K562 (cell line): ENCODE measurements around the gene TMEM132D. TPM values are rescaled to one million over a fixed set of nuclear protein-coding genes. Genes with fewer than 3 reads are reported as not detected.

Source experiments
- ATAC-seq: fragments of 200-7000 bp; cut with Tn5 transposase; 3 replicates; pipeline ENCODE4 v1.9.1; 2020; ENCODE audit warnings: moderate library complexity
- BruUV-seq: library from RNA; stranded (reverse); fragments of 400-500 nt; replicated peaks from 2 replicates; lab custom pipeline; 2021; lab: Mats Ljungman, UMichigan
- CTCF ChIA-PET: fragments of 300-600 bp; formaldehyde crosslinking; extraction: SDS; loops from one replicate; lab custom pipeline; 2021; ENCODE audit warnings: low intra/inter-chr PET ratio; lab: Yijun Ruan, JAX
- POLR2A ChIA-PET: fragments of 300-600, 350-650 bp; sonication (Branson Sonifier 250); formaldehyde crosslinking; extraction: SDS; loops from one replicate; lab custom pipeline; 2021; ENCODE audit warnings: antibody characterized with exemption, inconsistent platforms; lab: Yijun Ruan, JAX
- DNase-seq, 4 experiments: peaks; one replicate each; pipeline versions ENCODE4 v3.0.0 to v3.0.0-alpha.2; 2011 to 2018; ENCODE audit warnings: low spot score in 3 of 4, mixed read lengths in 3 of 4; ENCODE audit errors: extremely low read depth in 1 of 4
- FAIRE-seq: peaks from 2 replicates; lab custom pipeline; 2011; peaks lifted over from hg19 to GRCh38; lab: Jason Lieb, UNC
- H2AFZ ChIP-seq: 2 replicates; pipeline ENCODE4 v1.6.0; 2011; ENCODE audit warnings: low read depth, low read length, control low read depth, inconsistent platforms
- H3K27ac ChIP-seq: fragments of 200-600 bp; 3 replicates; pipeline ENCODE4 v1.8.0; 2011; ENCODE audit warnings: low read depth, mild to moderate bottlenecking, control low read depth, inconsistent platforms, low read length, moderate library complexity, mixed read lengths; ENCODE audit errors: extremely low read depth
- H3K27me3 ChIP-seq, 2 experiments: fragments of 300-600 bp in 1 of 2; 2 replicates in 1 of 2; 3 replicates in 1 of 2; pipeline versions ENCODE4 v1.6.0 to v1.8.0; 2011; ENCODE audit warnings: inconsistent platforms in 2 of 2, low read length in 2 of 2, mild to moderate bottlenecking in 1 of 2, mixed read lengths in 1 of 2, moderate library complexity in 1 of 2; ENCODE audit not compliant: control insufficient read depth in 2 of 2, insufficient read depth in 2 of 2
- H3K36me3 ChIP-seq: fragments of 300-600 bp; 3 replicates; pipeline ENCODE4 v1.8.0; 2011; ENCODE audit warnings: mild to moderate bottlenecking, low read length, inconsistent platforms; ENCODE audit not compliant: control insufficient read depth, insufficient read depth
- H3K4me1 ChIP-seq, 2 experiments: fragments of 200-600 bp in 1 of 2; replicated peaks in 1 of 2; 2 replicates in 1 of 2; 3 replicates in 1 of 2; pipeline versions ENCODE4 v1.5.1 to v1.8.0; 2011; ENCODE audit warnings: inconsistent platforms in 2 of 2, low read length in 2 of 2, mild to moderate bottlenecking in 1 of 2, mixed read lengths in 1 of 2, moderate library complexity in 1 of 2; ENCODE audit not compliant: control insufficient read depth in 2 of 2, insufficient read depth in 2 of 2
- H3K4me2 ChIP-seq: 2 replicates; pipeline ENCODE4 v1.6.1; 2011; ENCODE audit warnings: low read length, control low read depth, inconsistent platforms, mixed read lengths; ENCODE audit not compliant: insufficient read depth
- H3K4me3 ChIP-seq: fragments of 200-600 bp; sonication (generic), shearing (Covaris generic); 2 replicates; pipeline ENCODE4 v1.5.1; 2016; ENCODE audit warnings: control low read depth, inconsistent platforms
- H3K79me2 ChIP-seq: fragments of 200-600 bp; 3 replicates; pipeline ENCODE4 v1.8.0; 2011; ENCODE audit warnings: low read length, inconsistent platforms; ENCODE audit not compliant: control insufficient read depth, insufficient read depth
- H3K9ac ChIP-seq, 2 experiments: 2 replicates each; pipeline versions ENCODE4 v1.6.0 to v1.6.1; 2011; ENCODE audit warnings: low read depth in 2 of 2, low read length in 2 of 2, control low read depth in 1 of 2, inconsistent platforms in 1 of 2, mild to moderate bottlenecking in 1 of 2, mixed read lengths in 1 of 2; ENCODE audit not compliant: insufficient read depth in 1 of 2
- H3K9me1 ChIP-seq: one replicate; pipeline ENCODE4 v1.6.0; 2011; ENCODE audit warnings: inconsistent platforms, mild to moderate bottlenecking, low read length, moderate library complexity; ENCODE audit not compliant: control insufficient read depth, insufficient read depth
- H3K9me3 ChIP-seq: replicated peaks from 2 replicates; pipeline ENCODE4 v1.5.1; 2011; ENCODE audit warnings: low read depth, low read length, inconsistent platforms; ENCODE audit not compliant: control insufficient read depth, insufficient read depth
- H4K20me1 ChIP-seq: replicated peaks from 2 replicates; pipeline ENCODE4 v1.6.1; 2011; ENCODE audit warnings: low read length, inconsistent platforms, mixed read lengths; ENCODE audit not compliant: control insufficient read depth, insufficient read depth
- CCAR2 ChIP-seq: fragments of 200-400 bp; formaldehyde crosslinking; IDR thresholded peaks from 2 replicates; pipeline ENCODE4 v1.6.1; 2017; ENCODE audit warnings: mild to moderate bottlenecking, low read depth, low read length
- DIDO1 ChIP-seq: fragments of 450-650 bp; IDR thresholded peaks from 2 replicates; pipeline ENCODE4 v1.6.1; 2016; ENCODE audit warnings: low read depth, missing biosample characterization, missing genetic modification characterization
- DMBX1 ChIP-seq: fragments of 250-450 bp; sonication (Bioruptor Pico); IDR thresholded peaks from 2 replicates; pipeline ENCODE4 v1.8.0; 2022; ENCODE audit warnings: inconsistent platforms, mild to moderate bottlenecking, moderate library complexity, borderline replicate concordance
- EHMT2 ChIP-seq: fragments of 450-650 bp; IDR thresholded peaks from 2 replicates; pipeline ENCODE4 v1.6.1; 2018; ENCODE audit warnings: antibody characterized with exemption
- EZH2 ChIP-seq: IDR thresholded peaks from 2 replicates; pipeline ENCODE4 v1.6.1; 2012; ENCODE audit warnings: low read depth, mild to moderate bottlenecking, inconsistent platforms, low read length, borderline replicate concordance
- HMG20A ChIP-seq: fragments of 450-650 bp; formaldehyde crosslinking; conservative IDR thresholded peaks from 2 replicates; pipeline ENCODE4 v1.4.0; 2020; ENCODE audit warnings: mild to moderate bottlenecking, mixed read lengths
- JUND ChIP-seq, 2 experiments: IDR thresholded peaks; 2 replicates in 1 of 2; 3 replicates in 1 of 2; pipeline ENCODE4 v1.6.1; 2011; ENCODE audit warnings: borderline replicate concordance in 2 of 2, low read depth in 2 of 2, low read length in 2 of 2, improper control_type of control experiment in 1 of 2, missing biosample characterization in 1 of 2, missing genetic modification characterization in 1 of 2, missing genetic modification reagents in 1 of 2
- KAT7 ChIP-seq: sonication (generic); formaldehyde crosslinking; IDR thresholded peaks from 2 replicates; pipeline ENCODE4 v1.8.0; 2022; ENCODE audit warnings: missing genetic modification reagents, mild to moderate bottlenecking, borderline replicate concordance
- KDM1A ChIP-seq, 2 experiments: fragments of 450-650 bp; IDR thresholded peaks; 2 replicates each; pipeline ENCODE4 v1.6.1; 2016; ENCODE audit warnings: mild to moderate bottlenecking in 2 of 2
- MAFF ChIP-seq: IDR thresholded peaks from 2 replicates; pipeline ENCODE4 v1.6.1; 2012; ENCODE audit warnings: low read length, improper control_type of control experiment
- MYBL2 ChIP-seq, 2 experiments: fragments of 450-650 bp in 1 of 2; sonication (generic) in 1 of 2; formaldehyde crosslinking in 1 of 2; IDR thresholded peaks; 2 replicates each; pipeline versions ENCODE4 v1.6.1 to v1.8.1; 2017 to 2022; ENCODE audit warnings: borderline replicate concordance in 1 of 2, inconsistent platforms in 1 of 2, low read depth in 1 of 2, mild to moderate bottlenecking in 1 of 2, missing genetic modification reagents in 1 of 2, moderate library complexity in 1 of 2
- PPARD ChIP-seq: fragments of 250-450 bp; sonication (Bioruptor Pico); IDR thresholded peaks from 2 replicates; pipeline ENCODE4 v1.8.0; 2022; ENCODE audit warnings: inconsistent platforms, mild to moderate bottlenecking, moderate library complexity
- SP1 ChIP-seq: sonication (generic); formaldehyde crosslinking; IDR thresholded peaks from 2 replicates; pipeline ENCODE4 v1.8.1; 2022; ENCODE audit warnings: mild to moderate bottlenecking, missing genetic modification reagents
- ZFP1 ChIP-seq: fragments of 450-650 bp; formaldehyde crosslinking; IDR thresholded peaks from 2 replicates; pipeline ENCODE4 v1.4.0; 2020; ENCODE audit warnings: mild to moderate bottlenecking, mixed read lengths
- ZNF146 ChIP-seq: IDR thresholded peaks from one replicate; pipeline ENCODE4 v1.6.1; 2018; ENCODE audit warnings: missing compliant biosample characterization; ENCODE audit not compliant: unreplicated experiment
- ZNF174 ChIP-seq: fragments of 250-450 bp; sonication (Bioruptor Pico); IDR thresholded peaks from 2 replicates; pipeline ENCODE4 v1.4.0; 2020; ENCODE audit warnings: mild to moderate bottlenecking
- ZNF511 ChIP-seq: sonication (generic); formaldehyde crosslinking; IDR thresholded peaks from 2 replicates; pipeline ENCODE4 v1.8.0; 2022; ENCODE audit warnings: mild to moderate bottlenecking, missing genetic modification reagents
- ZNF57 ChIP-seq: fragments of 450-650 bp; formaldehyde crosslinking; IDR thresholded peaks from 2 replicates; pipeline ENCODE4 v1.4.0; 2020; ENCODE audit warnings: mild to moderate bottlenecking, moderate library complexity
- WGBS: fragments of 100-300 bp; shearing (Covaris generic); methylation state at CpG from one replicate; pipeline ENCODE4 v1.1.6; 2016; ENCODE audit warnings: low coverage, mixed read lengths; ENCODE audit not compliant: insufficient coverage; ENCODE audit errors: missing lambda C conversion rate; 5-methylcytosine and 5-hydroxymethylcytosine counted together
- in situ Hi-C: fragments of 300-500 bp; cut with MboI; formaldehyde crosslinking; loops from 4 replicates; pipeline ENCODE4 v1.15.0; 2018; ENCODE audit warnings: inconsistent platforms, mixed read lengths
- intact Hi-C: fragments of 100-400 bp; cut with micrococcal nuclease; formaldehyde crosslinking; loops from 2 replicates; pipeline ENCODE4 v1.14.2; 2022
- polyA plus RNA-seq, 8 experiments: library from polyadenylated mRNA; depleted of rRNA in 4 of 8; stranded (reverse) in 5 of 8; unstranded in 3 of 8; fragments of >200 nt; fragmentation: Nextera tagmentation in 2 of 8; fragmentation: Illumina TruSeq in 1 of 8; extraction: Ambion mirVana in 2 of 8; extraction: Trizol in 1 of 8; gene quantifications; 2 replicates each; pipeline versions ENCODE4 v1.2.1 to v1.2.3, GENCODE V29; 2011 to 2014; ENCODE audit warnings: inconsistent platforms in 1 of 8, missing spikeins in 1 of 8
- total RNA-seq, 7 experiments: library from RNA; depleted of rRNA in 6 of 7; stranded (reverse); fragments of >200 nt in 6 of 7; fragmentation: Illumina TruSeq in 2 of 7; extraction: Trizol in 2 of 7; gene quantifications; 2 replicates each; pipeline versions ENCODE4 v1.2.1 to v1.2.3, GENCODE V29; 2011 to 2021; ENCODE audit warnings: low replicate concordance in 1 of 7

TMEM132D gene
- total and polyA plus RNA-seq, 9 of the 15 experiments (the other 6 are each of a cell fraction or from before 2014, with no cell fraction given): not detected

- Histone ChIP-seq H3K4me1 (no peaks in the 10 kb centered on the region), H3K36me3 (no peaks in the 10 kb centered on the region), H3K9me1 (no peaks in the 10 kb centered on the region), H2AFZ (no peak overlapping the region), H3K4me3 (no peak overlapping the region), H4K20me1 (no peaks in the 10 kb centered on the region), H3K4me2 (no peak overlapping the region), H3K9me3 (no peaks in the 10 kb centered on the region), H3K27me3 (peaks cover 0 to 6% of the 10 kb centered on the region in 2 experiments; a peak in 2 of 5 replicates), H3K9ac (no peak overlapping the region), H3K79me2 (no peaks in the 10 kb centered on the region), H3K27ac (no peak overlapping the region)
- TF ChIP-seq ZNF146 (CRISPR knock-in tag): no peak
- TF ChIP-seq MAFF: no peak
- no peak for TF ChIP-seq JUND (IDR thresholded peaks at IDR 0.05; ENCODE audit: borderline replicate concordance, low read depth, low read length)
- TF ChIP-seq JUND (tag; IDR thresholded peaks at IDR 0.05; ENCODE audit: borderline replicate concordance, low read depth, low read length): no peak
- no peak for TF ChIP-seq SP1 (CRISPR knock-in tag)
- BruUV-seq: no TSS peak
- ChIA-PET POLR2A (no interaction called here), CTCF (no interaction called here)
- in situ Hi-C loops: no loop called here
- ATAC-seq: no peak
- WGBS: 2% methylated on average over 4 of the region's 4 CpGs
- no peak for DNase-seq
- intact Hi-C loops: no loop called here
- FAIRE-seq: no peak
Observed at GRCh38 chr12:129404556-129404955, 499.3 kb downstream of the TMEM132D start.

GRCh38 chr12:129401572-129401971 lies 502.3 kb downstream of the TMEM132D start:
- Histone ChIP-seq H4K20me1 (no peaks in the 10 kb centered on the region), H2AFZ (no peak overlapping the region), H3K36me3 (no peaks in the 10 kb centered on the region), H3K4me1 (no peaks in the 10 kb centered on the region), H3K27me3 (peaks cover 0 to 6% of the 10 kb centered on the region in 2 experiments; a peak in 2 of 5 replicates), H3K9me3 (no peaks in the 10 kb centered on the region), H3K4me2 (no peak overlapping the region), H3K9me1 (no peaks in the 10 kb centered on the region), H3K4me3 (no peak overlapping the region), H3K79me2 (no peaks in the 10 kb centered on the region), H3K9ac (no peak overlapping the region), H3K27ac (no peak overlapping the region)
- ATAC-seq (no peak), FAIRE-seq (no peak), DNase-seq (no peak)
- intact Hi-C loops (no loop called here), in situ Hi-C loops (no loop called here)
- CTCF ChIA-PET: no interaction called here
- BruUV-seq: no TSS peak
- POLR2A ChIA-PET: interaction anchor here (1.1 kb wide), 1 partner anchor 96 kb away, joined by 3 read pairs; no protein-coding TSS in a partner anchor
- 0% methylated on average over 2 of the region's 4 CpGs for WGBS
- TF ChIP-seq DIDO1 (tag) (no peak), ZFP1 (CRISPR knock-in tag) (no peak), ZNF57 (no peak), MYBL2 (IDR thresholded peaks at IDR 0.05; ENCODE audit: low read depth) (no peak), MYBL2 (CRISPR knock-in tag; IDR thresholded peaks at IDR 0.05; ENCODE audit: borderline replicate concordance) (no peak), EHMT2 (no peak), ZNF511 (CRISPR knock-in tag) (no peak), ZNF174 (CRISPR knock-in tag) (no peak), CCAR2 (no peak), HMG20A (CRISPR knock-in tag) (no peak), DMBX1 (CRISPR knock-in tag) (no peak), KAT7 (no peak), EZH2 (no peak), PPARD (CRISPR knock-in tag) (no peak), KDM1A (IDR thresholded peaks at IDR 0.05) (no peak)
